ENCODE data around the gene HYPK. TPM values are rescaled to one million over a fixed set of nuclear protein-coding genes. Genes with fewer than 3 reads are reported as not detected.
A peak's percentile ranks its signal among the peaks of the same experiment; 100 is the strongest.
"Not testable (repeated sequence)": the region's sequence is repeated elsewhere in the genome, so short reads cannot be mapped to it uniquely, and the experiment has no call there.

HYPK gene
- total and polyA plus RNA-seq, 9 donors, result 3.9 to 20.3 (median 10.9) TPM

DNA sequence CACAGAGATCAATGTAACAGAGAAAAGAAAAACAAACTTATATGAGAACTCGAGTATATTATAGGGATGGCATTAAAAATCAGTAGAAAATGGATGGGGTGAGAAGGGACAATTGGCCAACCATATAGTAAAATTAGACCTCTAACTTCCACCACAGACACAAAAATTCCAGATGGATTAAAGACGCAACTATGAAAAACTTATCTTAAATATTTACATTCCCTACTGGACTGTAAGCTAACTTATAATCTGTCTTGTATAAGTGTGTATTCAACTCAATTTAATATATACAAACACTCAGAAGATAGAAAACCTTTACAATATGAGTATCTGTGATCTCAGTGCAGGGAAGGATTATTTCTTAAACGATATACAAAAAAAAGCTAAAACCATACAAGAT, 21.1 kb downstream of the HYPK start:
- no peak for DNase-seq
- no CpG with 5 or more reads among the region's 3 CpGs for WGBS (ENCODE audit: insufficient coverage)
- no peaks in the 10 kb centered on the region for H3K27me3 ChIP-seq (ENCODE audit: control insufficient read depth, insufficient read depth, low read length)
- H3K9me3 ChIP-seq (replicated peaks; ENCODE audit: control insufficient read depth, low read depth, low read length), result no peaks in the 10 kb centered on the region
- no peak overlapping the region for H3K4me3 ChIP-seq (ENCODE audit: low read length)
- H3K4me1 ChIP-seq (ENCODE audit: control insufficient read depth, insufficient read depth, low read length), result peaks cover 11% of the 10 kb centered on the region
- H3K36me3 ChIP-seq (ENCODE audit: control insufficient read depth, insufficient read depth, low read length), result peaks cover 13% of the 10 kb centered on the region
- H3K27ac ChIP-seq (ENCODE audit: low read length), result no peak overlapping the region

DNA sequence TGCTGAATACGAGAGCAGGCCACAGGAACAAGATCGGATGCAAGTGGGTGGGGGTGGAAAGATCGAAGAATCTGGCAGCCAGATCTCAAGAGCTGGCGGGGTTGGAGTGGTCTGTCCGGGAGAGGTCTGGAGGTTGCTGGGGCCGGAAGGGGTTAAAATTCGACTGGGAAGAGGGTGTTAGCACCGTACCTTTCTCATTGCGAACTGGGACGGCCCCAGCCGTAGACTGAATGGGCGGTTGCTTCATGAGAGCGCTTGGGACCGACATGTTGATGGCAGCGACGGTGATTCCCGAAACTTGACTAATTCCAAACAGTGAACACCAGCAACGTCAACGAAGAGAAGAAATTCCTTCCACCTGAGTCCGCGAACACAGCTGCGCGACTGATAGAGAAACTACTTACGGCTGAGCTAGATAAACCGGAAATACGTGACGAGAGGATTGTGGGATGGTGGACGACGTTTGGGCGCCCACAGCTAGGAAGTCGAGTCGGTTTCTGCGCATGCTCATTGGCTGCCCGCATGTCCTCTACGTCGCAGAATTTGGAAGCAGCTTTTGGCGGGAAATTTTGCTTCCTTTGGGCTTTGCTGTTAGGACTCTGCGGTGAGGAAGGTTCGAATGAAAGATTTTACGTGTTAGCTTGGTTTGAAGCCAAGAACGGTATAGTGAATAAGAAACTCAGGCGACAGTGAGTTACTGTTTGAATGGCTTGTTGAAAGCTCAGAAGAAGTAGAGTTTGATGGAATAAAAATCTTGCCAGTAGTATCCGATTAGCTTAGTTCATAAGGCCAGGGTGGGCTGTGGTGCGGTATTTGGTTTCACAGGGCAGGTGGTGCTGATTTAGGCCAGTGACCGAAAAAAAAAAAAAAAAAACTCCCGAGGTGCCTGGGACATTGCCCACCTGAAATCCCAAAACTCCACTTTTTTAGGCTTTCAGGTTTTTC, 24.2 kb downstream of the HYPK start, which contains the start of gene MFAP1:
TSS of gene MFAP1 (minus strand) at position 389 of the 945 bp plus-strand sequence. CDS start at position 268, 121 bp downstream.
- H3K4me1 ChIP-seq (ENCODE audit: control insufficient read depth, insufficient read depth, low read length), result peaks cover 15% of the 10 kb centered on the region
- H3K4me3 ChIP-seq (ENCODE audit: low read length), result peak within 1 kb of the TSS; percentile 72
- H3K36me3 ChIP-seq (ENCODE audit: control insufficient read depth, insufficient read depth, low read length), result peaks cover 5% of the 10 kb centered on the region
- DNase-seq, result peak; percentile 99
- no peaks in the 10 kb centered on the region for H3K9me3 ChIP-seq (replicated peaks; ENCODE audit: control insufficient read depth, low read depth, low read length)
- H3K27me3 ChIP-seq (ENCODE audit: control insufficient read depth, insufficient read depth, low read length), result no peaks in the 10 kb centered on the region
- WGBS (ENCODE audit: insufficient coverage), result 1% methylated on average over 38 of the region's 46 CpGs
- H3K27ac ChIP-seq (ENCODE audit: low read length), result peak within 1 kb of the TSS; percentile 86

DNA sequence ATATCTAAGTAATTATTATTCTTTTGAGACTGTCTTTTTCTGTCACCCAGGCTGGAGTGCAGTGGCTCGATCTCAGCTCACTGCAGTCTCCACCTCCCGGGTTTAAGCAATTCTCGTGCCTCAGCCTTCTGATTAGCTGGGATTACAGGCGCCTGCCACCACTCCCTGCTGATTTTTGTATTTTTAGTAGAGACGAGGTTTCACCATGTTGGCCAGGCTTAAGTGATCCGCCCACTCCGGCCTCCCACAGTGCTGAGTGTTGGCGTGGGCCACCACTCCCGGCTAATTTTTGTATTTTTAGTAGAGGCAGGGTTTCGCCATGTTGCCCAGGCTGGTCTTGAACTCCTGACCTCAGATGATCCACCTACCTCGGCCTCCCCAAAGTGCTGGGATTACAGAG, 24.9 kb downstream of the HYPK start:
- WGBS (ENCODE audit: insufficient coverage), result 96% methylated on average over 10 of the region's 11 CpGs
- DNase-seq; H3K36me3 ChIP-seq (ENCODE audit: control insufficient read depth, insufficient read depth, low read length); H3K9me3 ChIP-seq (replicated peaks; ENCODE audit: control insufficient read depth, low read depth, low read length); H3K27me3 ChIP-seq (ENCODE audit: control insufficient read depth, insufficient read depth, low read length); H3K4me3 ChIP-seq (ENCODE audit: low read length); H3K27ac ChIP-seq (ENCODE audit: low read length): not testable (repeated sequence)
- peaks cover 15% of the 10 kb centered on the region for H3K4me1 ChIP-seq (ENCODE audit: control insufficient read depth, insufficient read depth, low read length)

DNA sequence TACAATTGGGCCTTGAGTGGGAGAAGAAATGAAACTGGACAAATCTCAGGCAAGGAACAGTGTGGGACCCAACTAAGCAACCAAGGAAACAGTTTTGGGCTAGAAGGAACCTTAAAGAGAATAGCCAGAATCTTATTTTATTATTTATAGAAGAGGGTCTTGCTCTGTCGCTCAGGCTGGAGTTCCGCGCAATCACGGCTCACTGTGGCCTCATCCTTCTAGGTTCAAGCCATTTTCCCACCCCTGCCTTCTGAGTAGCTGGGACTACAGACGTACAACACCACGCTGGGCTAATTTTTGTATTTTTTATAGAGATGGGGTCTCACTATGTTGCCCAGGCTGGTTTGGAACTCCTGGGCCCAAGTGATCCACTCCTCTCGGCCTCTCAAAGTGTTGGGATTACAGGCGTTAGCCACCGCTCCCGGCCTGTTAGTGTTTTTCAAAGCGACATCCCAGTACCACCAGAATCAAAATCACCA, 25.7 kb downstream of the HYPK start:
- H3K4me3 ChIP-seq (ENCODE audit: low read length), result peak overlapping the region; percentile 47

DNA sequence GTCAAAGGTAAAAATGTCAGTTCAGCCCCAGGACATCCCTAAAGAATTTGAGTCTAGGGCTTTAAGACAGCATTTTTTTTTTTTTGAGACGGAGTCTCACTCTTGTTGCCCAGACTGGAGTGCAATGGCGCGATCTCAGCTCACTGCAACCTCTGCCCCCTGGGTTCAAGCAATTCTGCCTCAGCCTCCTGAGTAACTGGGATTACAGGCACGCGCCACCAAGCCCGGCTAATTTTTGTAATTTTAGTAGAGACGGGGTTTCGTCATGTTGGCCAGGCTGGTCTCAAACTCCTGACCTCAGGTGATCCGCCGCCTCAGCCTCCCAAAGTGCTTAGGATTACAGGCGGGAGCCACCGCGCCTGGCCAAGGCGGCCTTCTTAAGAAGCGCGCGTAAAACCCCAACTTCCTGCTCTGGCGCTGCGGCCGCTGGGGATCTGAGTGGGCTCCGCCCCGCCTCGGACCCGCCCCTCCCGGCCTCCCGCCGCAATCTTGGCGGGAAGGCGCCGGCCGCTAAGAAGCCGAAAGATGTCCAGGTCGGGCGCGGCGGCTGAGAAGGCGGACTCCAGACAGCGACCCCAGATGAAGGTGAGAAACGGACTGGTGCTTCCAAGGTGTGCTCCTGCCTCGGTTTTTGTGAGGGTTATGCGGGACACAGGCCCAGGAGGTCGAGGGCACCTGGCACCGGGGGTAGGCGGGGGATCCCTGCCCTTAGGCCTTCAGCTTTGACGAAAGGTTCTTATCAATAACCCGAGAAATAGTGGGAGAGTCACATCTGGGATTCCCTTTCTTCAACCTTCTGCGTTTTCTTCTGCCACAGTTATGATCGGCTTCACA, 26.3 kb downstream of the HYPK start, which contains the start of gene WDR76:
TSS of gene WDR76 (plus strand) at position 495 of the 834 bp plus-strand sequence. CDS start at position 526, 31 bp downstream.
- H3K4me3 ChIP-seq (ENCODE audit: low read length), result peak within 1 kb of the TSS; percentile 47
- 3% methylated on average over 41 of the region's 48 CpGs for WGBS (ENCODE audit: insufficient coverage)

More for the DNA sequence above, 25.7 kb downstream of the HYPK start:
- 91% methylated on average over 7 of the region's 11 CpGs for whole genome bisulfite sequencing (ENCODE audit: insufficient coverage)
- H3K27me3 ChIP-seq (ENCODE audit: control insufficient read depth, insufficient read depth, low read length), result no peaks in the 10 kb centered on the region
- H3K36me3 ChIP-seq (ENCODE audit: control insufficient read depth, insufficient read depth, low read length), result no peaks in the 10 kb centered on the region
- H3K9me3 ChIP-seq (replicated peaks; ENCODE audit: control insufficient read depth, low read depth, low read length), result no peaks in the 10 kb centered on the region
- H3K4me1 ChIP-seq (ENCODE audit: control insufficient read depth, insufficient read depth, low read length), result peaks cover 15% of the 10 kb centered on the region
- no peak for DNase-seq
- H3K27ac ChIP-seq (ENCODE audit: low read length), result no peak overlapping the region

DNA sequence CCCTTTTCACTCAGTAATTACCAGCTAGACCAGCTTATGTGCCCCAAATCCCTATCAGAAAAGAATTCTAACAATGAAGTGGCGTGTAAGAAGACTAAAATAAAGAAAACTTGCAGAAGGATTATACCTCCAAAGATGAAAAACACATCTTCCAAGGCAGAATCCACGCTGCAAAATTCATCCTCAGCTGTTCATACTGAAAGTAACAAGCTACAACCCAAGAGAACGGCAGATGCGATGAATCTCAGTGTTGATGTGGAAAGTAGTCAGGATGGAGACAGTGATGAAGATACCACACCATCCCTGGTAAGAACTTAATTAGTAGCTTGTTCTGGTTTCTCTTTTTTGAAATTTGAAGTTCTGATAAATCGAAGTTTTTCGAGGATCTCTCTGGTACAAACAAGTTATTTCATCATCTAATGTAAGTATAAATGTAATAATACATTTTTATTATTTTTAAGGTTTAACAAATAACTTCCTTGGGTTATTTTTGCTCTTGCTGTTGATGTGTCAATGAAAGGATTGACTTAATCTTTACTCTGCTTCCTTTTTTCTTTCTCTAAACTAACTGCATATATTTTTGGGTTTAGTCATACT, 27.8 kb downstream of the HYPK start:
- peak overlapping the region; percentile 15 for H3K4me3 ChIP-seq (ENCODE audit: low read length)
- H3K27ac ChIP-seq (ENCODE audit: low read length), result peak overlapping the region; percentile 74
- H3K36me3 ChIP-seq (ENCODE audit: control insufficient read depth, insufficient read depth, low read length), result no peaks in the 10 kb centered on the region
- no CpG with 5 or more reads among the region's 6 CpGs for WGBS (ENCODE audit: insufficient coverage)
- DNase-seq, result peak; percentile 54
- peaks cover 13% of the 10 kb centered on the region for H3K4me1 ChIP-seq (ENCODE audit: control insufficient read depth, insufficient read depth, low read length)
- no peaks in the 10 kb centered on the region for H3K9me3 ChIP-seq (replicated peaks; ENCODE audit: control insufficient read depth, low read depth, low read length)
- no peaks in the 10 kb centered on the region for H3K27me3 ChIP-seq (ENCODE audit: control insufficient read depth, insufficient read depth, low read length)

More for the DNA sequence above, 26.3 kb downstream of the HYPK start, which contains the start of gene WDR76:
- H3K27ac ChIP-seq (ENCODE audit: low read length), result peak within 1 kb of the TSS; percentile 74
- peaks cover 15% of the 10 kb centered on the region for H3K4me1 ChIP-seq (ENCODE audit: control insufficient read depth, insufficient read depth, low read length)
- no peaks in the 10 kb centered on the region for H3K27me3 ChIP-seq (ENCODE audit: control insufficient read depth, insufficient read depth, low read length)
- DNase-seq, result peak; percentile 92
- H3K36me3 ChIP-seq (ENCODE audit: control insufficient read depth, insufficient read depth, low read length), result no peaks in the 10 kb centered on the region
- H3K9me3 ChIP-seq (replicated peaks; ENCODE audit: control insufficient read depth, low read depth, low read length), result no peaks in the 10 kb centered on the region

DNA sequence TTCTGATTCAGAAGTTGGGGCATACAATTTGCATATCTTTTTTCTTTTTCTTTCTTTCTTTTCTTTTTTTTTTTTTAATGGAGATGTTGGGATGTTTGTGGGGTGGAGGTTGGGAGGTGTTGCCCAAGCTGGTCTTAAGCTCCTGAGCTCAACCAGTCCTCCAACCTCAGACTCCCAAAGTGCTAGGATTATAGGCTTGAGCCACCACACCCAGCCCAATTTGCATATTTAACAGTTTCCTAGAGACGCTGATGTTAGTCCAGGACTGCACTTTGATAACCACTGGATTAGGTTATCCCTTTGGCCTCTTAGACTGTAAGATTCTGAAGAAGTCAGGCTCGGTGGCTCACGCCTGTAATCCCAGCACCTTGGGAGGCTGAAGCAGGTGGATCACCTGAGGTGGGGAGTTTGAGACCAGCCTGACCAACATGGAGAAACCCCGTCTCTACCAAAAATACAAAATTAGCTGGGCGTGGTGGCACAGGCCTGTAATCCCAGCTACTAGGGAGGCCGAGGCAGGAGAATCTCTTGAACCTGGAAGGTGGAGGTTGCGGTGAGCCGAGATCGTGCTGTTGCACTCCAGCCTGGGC, 29.6 kb downstream of the HYPK start:
- H3K36me3 ChIP-seq (ENCODE audit: control insufficient read depth, insufficient read depth, low read length); H3K4me3 ChIP-seq (ENCODE audit: low read length); H3K9me3 ChIP-seq (replicated peaks; ENCODE audit: control insufficient read depth, low read depth, low read length); H3K27ac ChIP-seq (ENCODE audit: low read length); DNase-seq; H3K27me3 ChIP-seq (ENCODE audit: control insufficient read depth, insufficient read depth, low read length); H3K4me1 ChIP-seq (ENCODE audit: control insufficient read depth, insufficient read depth, low read length): not testable (repeated sequence)
- 97% methylated on average over 4 of the region's 9 CpGs for WGBS (ENCODE audit: insufficient coverage)

DNA sequence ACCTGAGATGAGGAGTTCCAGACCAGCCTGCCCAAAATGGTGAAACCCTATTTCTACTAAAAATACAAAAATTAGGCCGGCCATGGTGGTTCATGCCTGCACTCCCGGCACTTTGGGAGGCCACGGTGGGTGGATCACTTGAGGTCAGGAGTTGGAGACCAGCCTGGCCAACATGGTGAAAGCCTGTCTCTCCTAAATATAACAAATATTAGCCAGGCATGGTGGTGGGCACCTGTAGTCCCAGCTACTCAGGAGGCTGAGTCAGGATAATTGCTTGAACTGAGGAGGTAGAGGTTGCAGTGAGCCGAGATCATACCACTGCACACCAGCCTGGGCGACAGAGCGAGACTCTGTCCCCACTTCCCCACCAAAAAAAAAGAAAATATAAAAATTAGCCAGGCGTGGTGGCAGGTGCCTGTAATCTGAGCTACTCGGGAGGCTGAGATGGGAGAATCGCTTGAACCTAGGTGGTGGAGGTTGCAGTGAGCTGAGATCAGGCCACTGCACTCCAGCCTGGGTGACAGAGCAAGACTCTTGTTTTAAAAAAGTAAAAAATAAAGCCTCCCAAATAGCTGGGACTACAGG, 30.4 kb downstream of the HYPK start:
- H3K27ac ChIP-seq (ENCODE audit: low read length); H3K36me3 ChIP-seq (ENCODE audit: control insufficient read depth, insufficient read depth, low read length): not testable (repeated sequence)
- 90% methylated on average over 4 of the region's 9 CpGs for whole genome bisulfite sequencing (ENCODE audit: insufficient coverage)

DNA sequence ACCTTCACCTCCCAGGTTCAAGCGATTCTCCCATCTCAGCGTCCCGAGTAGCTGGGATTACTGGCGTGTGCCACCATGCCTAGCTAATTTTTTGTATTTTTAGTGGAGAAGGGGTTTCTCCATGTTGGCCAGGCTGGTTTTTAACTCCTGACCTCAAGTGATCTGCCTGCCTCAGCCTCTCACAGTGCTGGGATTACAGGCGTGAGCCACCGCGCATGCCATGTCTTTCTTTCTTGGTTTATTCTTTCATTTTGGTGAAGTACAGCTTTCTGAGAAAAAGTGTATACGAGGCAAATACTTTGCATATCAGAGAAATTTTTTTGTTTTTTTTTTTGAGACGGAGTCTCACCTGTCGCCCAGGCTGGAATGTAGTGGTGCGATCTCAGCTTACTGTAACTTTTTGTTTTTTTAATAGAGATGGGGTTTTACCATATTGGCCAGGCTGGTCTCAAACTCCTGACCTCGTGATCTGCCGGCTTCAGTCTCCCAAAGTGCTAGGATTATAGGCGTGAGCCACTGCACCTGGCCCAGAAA, 31.2 kb downstream of the HYPK start:
- 95% methylated on average over 4 of the region's 14 CpGs for WGBS (ENCODE audit: insufficient coverage)
- H3K27me3 ChIP-seq (ENCODE audit: control insufficient read depth, insufficient read depth, low read length); DNase-seq; H3K36me3 ChIP-seq (ENCODE audit: control insufficient read depth, insufficient read depth, low read length); H3K27ac ChIP-seq (ENCODE audit: low read length); H3K4me3 ChIP-seq (ENCODE audit: low read length); H3K4me1 ChIP-seq (ENCODE audit: control insufficient read depth, insufficient read depth, low read length); H3K9me3 ChIP-seq (replicated peaks; ENCODE audit: control insufficient read depth, low read depth, low read length): not testable (repeated sequence)

More for the DNA sequence above, 30.4 kb downstream of the HYPK start:
- not testable (repeated sequence) for H3K4me1 ChIP-seq (ENCODE audit: control insufficient read depth, insufficient read depth, low read length); DNase-seq; H3K27me3 ChIP-seq (ENCODE audit: control insufficient read depth, insufficient read depth, low read length); H3K4me3 ChIP-seq (ENCODE audit: low read length); H3K9me3 ChIP-seq (replicated peaks; ENCODE audit: control insufficient read depth, low read depth, low read length)

Measured in muscle of leg (tissue), 11 donors.